ENCODE results near the gene NAT8. TPM values are rescaled to one million over a fixed set of nuclear protein-coding genes. Genes with fewer than 3 reads are reported as not detected.
A peak's percentile ranks its signal among the peaks of the same experiment; 100 is the strongest.
"Not testable (repeated sequence)": the region's sequence is repeated elsewhere in the genome, so short reads cannot be mapped to it uniquely, and the experiment has no call there.

Gene NAT8
- total and polyA plus RNA-seq, 11 donors = not detected

GRCh38 chr2:73630662-73631266 is 11.5 kb downstream of the NAT8 start:
- peak in 3 of 4 donors; percentile 67 to 80 (median 69) for ATAC-seq
- H3K4me1 ChIP-seq; H3K27me3 ChIP-seq; DNase-seq; H3K4me3 ChIP-seq; H3K36me3 ChIP-seq; H3K27ac ChIP-seq; intact Hi-C loops (cut with DNase I): not testable (repeated sequence)
- TF ChIP-seq CTCF (IDR thresholded peaks at IDR 0.05) = peak; percentile 35 to 65 (median 52)
- 54 to 68% (median 64%) methylated on average over 1 to 2 of the region's 2 CpGs for WGBS, 4 donors
- H3K9me3 ChIP-seq = peaks cover 0 to 12% (median 0%) of the 10 kb centered on the region in 12 donors

- not testable (repeated sequence) for H3K4me1 ChIP-seq, H3K27ac ChIP-seq, ATAC-seq, H3K36me3 ChIP-seq, H3K4me3 ChIP-seq, DNase-seq, H3K27me3 ChIP-seq
- intact Hi-C loops (cut with DNase I) = loop anchor here in 1 of 10 donors (5.0 kb wide), 1 partner anchor 54 kb away; no protein-coding TSS in a partner anchor
- H3K9me3 ChIP-seq = peaks cover 0 to 12% (median 0%) of the 10 kb centered on the region in 12 donors
- 82 to 92% (median 87%) methylated on average over 2 of the region's 2 CpGs for WGBS, 4 donors
Measured at GRCh38 chr2:73628493-73628892, 13.7 kb downstream of the NAT8 start.

- intact Hi-C loops (cut with DNase I) = loop anchor here in 1 of 10 donors (5.0 kb wide), 1 partner anchor 56 kb away; no protein-coding TSS in a partner anchor
Measured at GRCh38 chr2:73626237-73626636, 16.0 kb downstream of the NAT8 start.

GRCh38 chr2:73624625-73625024 is 17.6 kb downstream of the NAT8 start:
- not testable (repeated sequence) for H3K27me3 ChIP-seq, H3K4me3 ChIP-seq, H3K4me1 ChIP-seq, DNase-seq, H3K27ac ChIP-seq, H3K36me3 ChIP-seq
- 56 to 77% (median 63%) methylated on average over 5 to 9 of the region's 9 CpGs for WGBS, 4 donors
- ATAC-seq = peak in 2 of 4 donors; percentile 49 to 63
- intact Hi-C loops (cut with DNase I) = loop anchor here in 1 of 10 donors (5.0 kb wide), 1 partner anchor 58 kb away; no protein-coding TSS in a partner anchor
- peaks cover 0 to 12% (median 0%) of the 10 kb centered on the region in 12 donors for H3K9me3 ChIP-seq

More at GRCh38 chr2:73626237-73626636, 16.0 kb downstream of the NAT8 start:
- 34 to 59% (median 46%) methylated on average over 4 to 5 of the region's 5 CpGs for WGBS, 4 donors
- ATAC-seq, H3K27me3 ChIP-seq, DNase-seq, H3K4me3 ChIP-seq, H3K4me1 ChIP-seq, H3K27ac ChIP-seq, H3K36me3 ChIP-seq: not testable (repeated sequence)
- peaks cover 0 to 12% (median 0%) of the 10 kb centered on the region in 12 donors for H3K9me3 ChIP-seq

- H3K36me3 ChIP-seq; H3K27ac ChIP-seq; ATAC-seq; H3K27me3 ChIP-seq; H3K9me3 ChIP-seq; H3K4me3 ChIP-seq; DNase-seq; intact Hi-C loops (cut with DNase I); H3K4me1 ChIP-seq: not testable (repeated sequence)
Measured at GRCh38 chr2:73624036-73624435, 18.2 kb downstream of the NAT8 start.

GRCh38 chr2:73619925-73620324 is 22.3 kb downstream of the NAT8 start:
- H3K4me1 ChIP-seq; H3K4me3 ChIP-seq; H3K27me3 ChIP-seq; ATAC-seq; intact Hi-C loops (cut with DNase I); H3K36me3 ChIP-seq; DNase-seq; H3K9me3 ChIP-seq; H3K27ac ChIP-seq: not testable (repeated sequence)
- WGBS, 4 donors = 75 to 85% (median 80%) methylated on average over 3 of the region's 3 CpGs
- TF ChIP-seq CTCF (IDR thresholded peaks at IDR 0.05) = peak in 3 of 12 donors; percentile 8 to 23 (median 15)
